KOPT-K1 (cell line): Measurements from ENCODE around the gene CNPY4.

Experiments
- H3K27ac ChIP-seq: fragments of 200-600 bp; sonication (generic); 2 replicates; pipeline ENCODE4 v1.5.1; 2016; ENCODE audit warnings: antibody characterized with exemption, mild to moderate bottlenecking, low read depth, low read length; ENCODE audit not compliant: poor library complexity, severe bottlenecking
- H3K36me3 ChIP-seq: fragments of 200-600 bp; sonication (generic); 2 replicates; pipeline ENCODE4 v1.5.1; 2017; ENCODE audit warnings: antibody characterized with exemption, mild to moderate bottlenecking, low read length, moderate library complexity; ENCODE audit not compliant: insufficient read depth
- H3K9me3 ChIP-seq: fragments of 200-600 bp; sonication (generic); 2 replicates; pipeline ENCODE4 v1.5.1; 2017; ENCODE audit warnings: antibody characterized with exemption, low read length, mild to moderate bottlenecking; ENCODE audit not compliant: insufficient read depth, poor library complexity, severe bottlenecking

CNPY4 gene

GRCh38 chr7:100088621-100089457 lies 30.6 kb upstream of the CNPY4 start, which contains the start of gene COPS6:
COPS6 (plus strand) TSS chr7:100088969; CDS start chr7:100088991, 22 bp downstream.
- Histone ChIP-seq H3K36me3 (peaks cover 36% of the 10 kb centered on the region), H3K27ac (peak within 1 kb of the TSS; percentile 80), H3K9me3 (no peaks in the 10 kb centered on the region)

- Histone ChIP-seq H3K27ac (peak overlapping the region; percentile 80), H3K9me3 (no peaks in the 10 kb centered on the region), H3K36me3 (peaks cover 44% of the 10 kb centered on the region)
Observed at GRCh38 chr7:100089458-100090196, 29.8 kb upstream of the CNPY4 start.

- no peak overlapping the region for H3K27ac ChIP-seq
- H3K36me3 ChIP-seq = peaks cover 55% of the 10 kb centered on the region
Observed at GRCh38 chr7:100090527-100091410, 28.7 kb upstream of the CNPY4 start.

GRCh38 chr7:100091411-100092181 lies 27.8 kb upstream of the CNPY4 start:
- Histone ChIP-seq H3K9me3 (no peaks in the 10 kb centered on the region), H3K27ac (no peak overlapping the region), H3K36me3 (peaks cover 63% of the 10 kb centered on the region)

More at GRCh38 chr7:100090527-100091410, 28.7 kb upstream of the CNPY4 start:
- no peaks in the 10 kb centered on the region for H3K9me3 ChIP-seq

GRCh38 chr7:100093054-100093453 lies 26.4 kb upstream of the CNPY4 start:
- Histone ChIP-seq H3K9me3 (no peaks in the 10 kb centered on the region), H3K27ac (no peak overlapping the region), H3K36me3 (peaks cover 78% of the 10 kb centered on the region)

GRCh38 chr7:100093498-100093897 lies 25.9 kb upstream of the CNPY4 start:
- H3K27ac ChIP-seq = no peak overlapping the region
- no peaks in the 10 kb centered on the region for H3K9me3 ChIP-seq
- peaks cover 82% of the 10 kb centered on the region for H3K36me3 ChIP-seq

GRCh38 chr7:100093925-100094486 lies 25.4 kb upstream of the CNPY4 start:
- no peak overlapping the region for H3K27ac ChIP-seq
- peaks cover 87% of the 10 kb centered on the region for H3K36me3 ChIP-seq
- no peaks in the 10 kb centered on the region for H3K9me3 ChIP-seq

- Histone ChIP-seq H3K36me3 (peaks cover 99% of the 10 kb centered on the region), H3K27ac (no peak overlapping the region), H3K9me3 (no peaks in the 10 kb centered on the region)
Observed at GRCh38 chr7:100095289-100095688, 24.1 kb upstream of the CNPY4 start.

- H3K9me3 ChIP-seq = no peaks in the 10 kb centered on the region
- H3K36me3 ChIP-seq = peaks cover 95% of the 10 kb centered on the region
- H3K27ac ChIP-seq = no peak overlapping the region
Observed at GRCh38 chr7:100095704-100096103, 23.7 kb upstream of the CNPY4 start.

- Histone ChIP-seq H3K36me3 (peaks cover 72% of the 10 kb centered on the region), H3K27ac (no peak overlapping the region), H3K9me3 (no peaks in the 10 kb centered on the region)
Observed at GRCh38 chr7:100098913-100099312, 20.5 kb upstream of the CNPY4 start.

- Histone ChIP-seq H3K9me3 (no peaks in the 10 kb centered on the region), H3K27ac (peak overlapping the region; percentile 100), H3K36me3 (peaks cover 71% of the 10 kb centered on the region)
Observed at GRCh38 chr7:100099452-100099851, 20.0 kb upstream of the CNPY4 start.

- Histone ChIP-seq H3K27ac (peak overlapping the region; percentile 100), H3K36me3 (peaks cover 69% of the 10 kb centered on the region), H3K9me3 (no peaks in the 10 kb centered on the region)
Observed at GRCh38 chr7:100100420-100101015, 18.9 kb upstream of the CNPY4 start.

- Histone ChIP-seq H3K36me3 (peaks cover 69% of the 10 kb centered on the region), H3K9me3 (no peaks in the 10 kb centered on the region), H3K27ac (peak within 1 kb of the TSS; percentile 100)
Observed at GRCh38 chr7:100101016-100101862, 18.2 kb upstream of the CNPY4 start, which contains the start of the genes AP4M1 and MCM7. AP4M1 (plus strand) TSS chr7:100101643; CDS start chr7:100101715, 72 bp downstream. MCM7 (minus strand) TSS chr7:100101397; CDS start chr7:100101294, 103 bp downstream.
